Duodenal mucosa (tissue), 2 donors: ENCODE measurements around the gene XPNPEP2.

Source experiments
- H3K27ac ChIP-seq: one replicate; pipeline ENCODE4 v1.7.0; 2013; ENCODE audit warnings: low read depth, low read length
- H3K27me3 ChIP-seq, 2 donors: one replicate each; pipeline ENCODE4 v1.7.0; 2013; ENCODE audit warnings: low read length in 2 of 2, control low read depth in 1 of 2; ENCODE audit not compliant: insufficient read depth in 2 of 2, control insufficient read depth in 1 of 2
- H3K36me3 ChIP-seq, 2 donors: one replicate each; pipeline ENCODE4 v1.7.0; 2013; ENCODE audit warnings: low read length in 2 of 2, control low read depth in 1 of 2; ENCODE audit not compliant: insufficient read depth in 2 of 2, control insufficient read depth in 1 of 2
- H3K4me1 ChIP-seq, 2 donors: one replicate each; pipeline ENCODE4 v1.7.0; 2013; ENCODE audit warnings: low read length in 2 of 2, control low read depth in 1 of 2; ENCODE audit not compliant: insufficient read depth in 2 of 2, control insufficient read depth in 1 of 2
- H3K4me3 ChIP-seq, 2 donors: one replicate each; pipeline ENCODE4 v1.7.0; 2013; ENCODE audit warnings: low read length in 2 of 2, low read depth in 1 of 2
- H3K9ac ChIP-seq, 2 donors: one replicate each; pipeline ENCODE4 v1.7.0; 2013; ENCODE audit warnings: low read length in 2 of 2, low read depth in 1 of 2
- H3K9me3 ChIP-seq, 2 donors: one replicate each; pipeline ENCODE4 v1.7.0; 2013; ENCODE audit warnings: low read length in 2 of 2, control low read depth in 1 of 2; ENCODE audit not compliant: control insufficient read depth in 1 of 2

XPNPEP2 gene

GRCh38 chrX:129808829-129809796, 70.3 kb downstream of the XPNPEP2 start:
- H3K27ac ChIP-seq, result no peak overlapping the region
- no peak overlapping the region for H3K4me3 ChIP-seq
- no peak overlapping the region for H3K9ac ChIP-seq
- H3K27me3 ChIP-seq, result no peaks in the 10 kb centered on the region
- H3K36me3 ChIP-seq, result peaks cover 5 to 31% of the 10 kb centered on the region in 2 donors
- no peaks in the 10 kb centered on the region for H3K9me3 ChIP-seq
- H3K4me1 ChIP-seq, result peaks cover 0 to 5% of the 10 kb centered on the region in 2 donors

DNA sequence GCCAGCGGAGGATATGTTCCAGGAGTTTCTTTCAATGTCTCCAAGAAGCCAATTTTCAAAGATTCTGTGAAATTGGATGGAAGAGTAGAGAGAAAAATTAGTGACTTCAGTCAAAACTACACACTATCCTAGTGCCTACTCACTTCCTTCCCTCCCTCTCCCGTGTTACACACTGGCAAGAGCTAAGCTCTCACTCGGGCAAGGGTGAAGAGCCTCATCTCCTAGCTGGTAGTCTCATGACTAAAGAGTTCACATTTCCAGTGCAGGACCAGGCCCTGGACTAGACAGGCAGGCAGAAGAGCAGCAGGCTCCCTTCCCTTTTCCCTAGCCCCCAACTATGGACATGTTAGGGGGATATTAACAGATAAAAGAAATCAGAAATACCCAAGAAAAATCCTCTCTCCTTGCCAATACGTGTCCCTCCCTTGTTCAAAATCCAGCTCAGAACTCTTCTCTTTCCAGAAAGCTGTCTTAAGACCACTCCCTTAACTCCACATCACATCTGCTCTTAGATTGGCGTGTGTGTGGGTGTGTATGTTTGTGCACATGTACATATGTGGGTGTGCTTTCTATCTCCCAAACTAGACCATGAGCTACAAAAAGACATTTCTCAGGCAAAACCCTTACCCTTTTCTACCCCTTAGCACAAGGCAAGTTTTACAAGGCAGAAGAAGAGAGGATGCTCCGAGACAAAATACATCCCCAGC, 75.0 kb downstream of the XPNPEP2 start:
- H3K4me3 ChIP-seq, result no peak overlapping the region
- peaks cover 5 to 34% of the 10 kb centered on the region in 2 donors for H3K36me3 ChIP-seq
- H3K4me1 ChIP-seq, result peaks cover 0 to 5% of the 10 kb centered on the region in 2 donors
- no peak overlapping the region for H3K27ac ChIP-seq
- no peaks in the 10 kb centered on the region for H3K9me3 ChIP-seq
- no peaks in the 10 kb centered on the region for H3K27me3 ChIP-seq
- no peak overlapping the region for H3K9ac ChIP-seq

GRCh38 chrX:129818123-129818522, 79.3 kb downstream of the XPNPEP2 start:
- Histone ChIP-seq H3K36me3 (peaks cover 0 to 12% of the 10 kb centered on the region in 2 donors), H3K4me3 (no peak overlapping the region), H3K9me3 (no peaks in the 10 kb centered on the region), H3K27me3 (no peaks in the 10 kb centered on the region), H3K4me1 (no peaks in the 10 kb centered on the region), H3K27ac (no peak overlapping the region), H3K9ac (no peak overlapping the region)
